ENCODE data around the gene PKN2. TPM values are rescaled to one million over a fixed set of nuclear protein-coding genes. Genes with fewer than 3 reads are reported as not detected.

Gene PKN2
- total and polyA plus RNA-seq, 2 of the 8 experiments (the other 6 are each of a cell fraction or from before 2014, with no cell fraction given): 7.8 to 32.0 TPM

DNA sequence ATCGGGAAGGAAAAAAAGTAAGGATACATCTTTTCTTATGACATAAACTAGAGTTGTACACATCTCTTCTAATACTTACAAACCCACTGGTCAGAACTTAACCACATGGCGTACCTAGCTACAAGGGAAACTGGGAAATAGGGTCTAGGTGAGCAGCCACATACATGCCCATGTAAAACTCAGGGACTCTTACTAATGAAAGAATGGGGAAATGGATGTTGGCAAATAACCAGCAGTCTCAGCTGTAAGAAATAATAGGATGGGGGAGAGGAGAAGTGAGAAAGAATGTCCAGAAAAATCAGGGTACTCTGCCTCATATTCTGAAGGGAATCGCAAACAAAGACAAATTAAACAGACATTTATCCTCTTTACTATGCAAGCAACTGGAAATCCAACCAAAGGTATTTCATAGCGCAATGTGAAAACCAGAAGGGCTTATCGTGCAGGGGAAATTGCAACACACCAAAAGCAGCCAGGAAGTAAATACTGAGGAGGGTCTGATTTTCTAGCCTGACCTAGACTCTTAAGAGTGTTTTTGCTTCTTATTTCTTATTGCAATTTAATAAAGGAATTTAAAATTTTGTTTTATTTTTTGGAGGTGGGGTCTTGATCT lies 189.8 kb downstream of the PKN2 start:
- no peak overlapping the region for H2AFZ ChIP-seq (ENCODE audit: low read length)
- H3K79me1 ChIP-seq (ENCODE audit: low read depth, low read length): no peaks in the 10 kb centered on the region
- no peak overlapping the region for H3K4ac ChIP-seq (replicated peaks; ENCODE audit: insufficient read length, low read depth, low read length)
- no peak overlapping the region for H3K4me2 ChIP-seq (ENCODE audit: insufficient read depth in 1 of 2, low read depth in 2 of 2, low read length in 2 of 2)
- H3K27ac ChIP-seq (ENCODE audit: low read depth, low read length): no peak overlapping the region
- H4K91ac ChIP-seq (replicated peaks; ENCODE audit: insufficient read length, low read length): no peak overlapping the region
- H2BK12ac ChIP-seq (ENCODE audit: low read depth, low read length): no peak overlapping the region
- FAIRE-seq: no peak
- no peaks in the 10 kb centered on the region for H3K27me3 ChIP-seq (replicated peaks in 1 of 4; ENCODE audit: control insufficient read depth in 3 of 4, extremely low read depth in 1 of 4, insufficient read depth in 3 of 4, low read length in 3 of 4)
- H2BK5ac ChIP-seq (ENCODE audit: low read depth, low read length): no peak overlapping the region
- no peaks in the 10 kb centered on the region for H3K36me3 ChIP-seq (ENCODE audit: control insufficient read depth in 2 of 4, insufficient read depth in 4 of 4, low read length in 3 of 4)
- H3K79me2 ChIP-seq (ENCODE audit: control insufficient read depth in 1 of 2, insufficient read depth in 2 of 2, low read length in 2 of 2): no peaks in the 10 kb centered on the region
- POLR2A ChIA-PET (ENCODE audit: partially characterized antibody): interaction anchor here (0.7 kb wide), 1 partner anchor 17 kb away, joined by 3 read pairs; the partner anchor contains the start of gene GTF2B
- WGBS, 2 experiments (ENCODE audit: extremely low coverage in 1 of 2, insufficient coverage in 1 of 2, insufficient read length in 1 of 2, insufficient replicate concordance in 2 of 2, low coverage in 1 of 2, low lambda C conversion rate in 2 of 2, missing lambda C conversion rate in 1 of 2): 79% methylated on average over 5 of the region's 5 CpGs; no CpG with 5 or more reads in 1 of the 2 experiments
- no peak overlapping the region for H2BK15ac ChIP-seq (ENCODE audit: low read length)
- CTCF ChIA-PET (ENCODE audit: partially characterized antibody): interaction anchor here (0.7 to 0.8 kb wide), 2 partner anchors 137 to 172 kb away, joined by 3 read pairs; no protein-coding TSS in a partner anchor
- H2AK5ac ChIP-seq (ENCODE audit: low read depth, low read length): no peak overlapping the region
- TF ChIP-seq SP2 (IDR thresholded peaks at IDR 0.05; ENCODE audit: low read length): no peak
- no peak for TF ChIP-seq FOSL1 (IDR thresholded peaks at IDR 0.05; ENCODE audit: insufficient read depth, low read depth, low read length)
- TF ChIP-seq RFX5 (IDR thresholded peaks at IDR 0.05; ENCODE audit: borderline replicate concordance, low read depth, low read length): no peak
- TF ChIP-seq TAF1 (IDR thresholded peaks at IDR 0.05; ENCODE audit: low read depth, low read length): no peak
- no peak for TF ChIP-seq CHD1 (IDR thresholded peaks at IDR 0.05; ENCODE audit: low read depth, low read length)
- TF ChIP-seq, protein P1, sequence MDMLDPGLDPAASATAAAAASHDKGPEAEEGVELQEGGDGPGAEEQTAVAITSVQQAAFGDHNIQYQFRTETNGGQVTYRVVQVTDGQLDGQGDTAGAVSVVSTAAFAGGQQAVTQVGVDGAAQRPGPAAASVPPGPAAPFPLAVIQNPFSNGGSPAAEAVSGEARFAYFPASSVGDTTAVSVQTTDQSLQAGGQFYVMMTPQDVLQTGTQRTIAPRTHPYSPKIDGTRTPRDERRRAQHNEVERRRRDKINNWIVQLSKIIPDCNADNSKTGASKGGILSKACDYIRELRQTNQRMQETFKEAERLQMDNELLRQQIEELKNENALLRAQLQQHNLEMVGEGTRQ (IDR thresholded peaks at IDR 0.05; ENCODE audit: low read length): no peak
- TF ChIP-seq KDM4A (IDR thresholded peaks at IDR 0.05; ENCODE audit: low read depth, low read length, severe bottlenecking): no peak
- TF ChIP-seq KDM5A (IDR thresholded peaks at IDR 0.05; ENCODE audit: low read length): no peak
- TF ChIP-seq BRCA1 (IDR thresholded peaks at IDR 0.05; ENCODE audit: low read depth, low read length): no peak
- H2BK120ac ChIP-seq (replicated peaks; ENCODE audit: low read depth, low read length): no peak overlapping the region
- H3K14ac ChIP-seq (ENCODE audit: insufficient read length): no peak overlapping the region
- H4K8ac ChIP-seq (ENCODE audit: extremely low read depth, insufficient read depth, low read length): no peak overlapping the region
- no peak overlapping the region for H3K9ac ChIP-seq (replicated peaks in 1 of 4; ENCODE audit: extremely low read depth in 1 of 4, low read depth in 3 of 4, low read length in 3 of 4)
- H4K20me1 ChIP-seq (replicated peaks in 1 of 2; ENCODE audit: control insufficient read depth in 1 of 2, insufficient read depth in 2 of 2, low read length in 2 of 2): no peaks in the 10 kb centered on the region
- no peaks in the 10 kb centered on the region for H3K9me3 ChIP-seq (ENCODE audit: insufficient read depth in 2 of 2, low read depth in 1 of 2, low read length in 1 of 2)
- H3K18ac ChIP-seq (ENCODE audit: extremely low read depth, low read length): no peak overlapping the region
- no peak overlapping the region for H2BK20ac ChIP-seq (ENCODE audit: low read length)
- no peak overlapping the region for H3K56ac ChIP-seq (replicated peaks; ENCODE audit: insufficient read length, low read depth, low read length)
- H3K4me3 ChIP-seq (ENCODE audit: extremely low read depth in 1 of 4, insufficient read depth in 2 of 4, low read depth in 3 of 4, low read length in 4 of 4): no peak overlapping the region
- no peak overlapping the region for H3K23ac ChIP-seq (ENCODE audit: insufficient read length)
- H3K4me1 ChIP-seq (replicated peaks in 1 of 4; ENCODE audit: control insufficient read depth in 3 of 4, insufficient read depth in 4 of 4, low read length in 3 of 4): no peaks in the 10 kb centered on the region
- no peak for DNase-seq (ENCODE audit: low read depth in 1 of 2, low spot score in 2 of 2)
- H3K23me2 ChIP-seq (ENCODE audit: low read depth, low read length): no peaks in the 10 kb centered on the region
- H4K5ac ChIP-seq (ENCODE audit: insufficient read length, low read depth, low read length): no peak overlapping the region

Measured in H1 (cell line).